Measurements from ENCODE around the gene TPRX1.

- TF ChIP-seq CTCF (IDR thresholded peaks at IDR 0.05; ENCODE audit: low read length) (no peak), EZH2 (optimal IDR thresholded peaks at IDR 0.05; ENCODE audit: low read depth, low read length) (no peak)
Observed at GRCh38 chr19:47760632-47760999, 43.7 kb downstream of the TPRX1 start.

All from MM.1S (cell line).